IMR-90 (cell line): ENCODE results near the gene TP73. TPM values are rescaled to one million over a fixed set of nuclear protein-coding genes. Genes with fewer than 3 reads are reported as not detected.

ENCODE experiments used
- ATAC-seq: fragments of 200-7000 bp; cut with Tn5 transposase; 2 replicates; pipeline ENCODE4 v1.9.1; 2020; ENCODE audit warnings: low read depth, mild to moderate bottlenecking, moderate library complexity
- BruUV-seq: library from RNA; stranded (reverse); fragments of 400-500 nt; replicated peaks from 2 replicates; lab custom pipeline; 2021; lab: Mats Ljungman, UMichigan
- CTCF ChIA-PET: fragments of 300-600 bp; formaldehyde crosslinking; extraction: SDS; loops from one replicate; lab custom pipeline; 2021; ENCODE audit warnings: antibody characterized with exemption; lab: Yijun Ruan, JAX
- POLR2A ChIA-PET: fragments of 300-600 bp; sonication (Branson Sonifier 250); formaldehyde crosslinking; loops from one replicate; lab custom pipeline; 2022; ENCODE audit warnings: antibody characterized with exemption; ENCODE audit not compliant: unreplicated experiment; lab: Charles Lee
- DNase-seq: peaks from one replicate; pipeline ENCODE4 v3.0.0; 2013
- H2AFZ ChIP-seq: replicated peaks from 2 replicates; pipeline ENCODE3; 2013; ENCODE audit warnings: low read length, mild to moderate bottlenecking; ENCODE audit not compliant: poor library complexity
- H2AK5ac ChIP-seq: 2 replicates; pipeline ENCODE4 v1.6.1; 2013; ENCODE audit warnings: low read depth, low read length, inconsistent platforms
- H2AK9ac ChIP-seq: replicated peaks from 2 replicates; pipeline ENCODE3; 2013; ENCODE audit warnings: mild to moderate bottlenecking, low read depth, low read length, moderate library complexity; ENCODE audit not compliant: poor library complexity
- H2BK120ac ChIP-seq: 2 replicates; pipeline ENCODE4 v1.6.1; 2013; ENCODE audit warnings: low read depth, low read length, inconsistent platforms
- H2BK15ac ChIP-seq: 3 replicates; pipeline ENCODE4 v1.6.1; 2013; ENCODE audit warnings: low read depth, low read length, inconsistent platforms
- H2BK20ac ChIP-seq: 2 replicates; pipeline ENCODE4 v1.6.1; 2013; ENCODE audit warnings: low read depth, mild to moderate bottlenecking, inconsistent platforms, low read length, moderate library complexity
- H2BK5ac ChIP-seq: 2 replicates; pipeline ENCODE4 v1.6.1; 2013; ENCODE audit warnings: mild to moderate bottlenecking, low read depth, low read length, inconsistent platforms; ENCODE audit not compliant: poor library complexity, severe bottlenecking
- H3K14ac ChIP-seq: replicated peaks from 2 replicates; pipeline ENCODE4 v1.6.1; 2013; ENCODE audit warnings: low read depth, low read length, inconsistent platforms
- H3K18ac ChIP-seq: 2 replicates; pipeline ENCODE4 v1.6.1; 2013; ENCODE audit warnings: low read depth, low read length, control low read depth
- H3K23ac ChIP-seq: 2 replicates; pipeline ENCODE4 v1.6.1; 2013; ENCODE audit warnings: low read depth, low read length, inconsistent platforms
- H3K27ac ChIP-seq: 2 replicates; pipeline ENCODE4 v1.5.1; 2013; ENCODE audit warnings: mild to moderate bottlenecking, control low read depth, low read length; ENCODE audit not compliant: insufficient read depth
- H3K27me3 ChIP-seq: 2 replicates; pipeline ENCODE4 v1.6.1; 2013; ENCODE audit warnings: low read length; ENCODE audit not compliant: control insufficient read depth, insufficient read depth
- H3K36me3 ChIP-seq: 2 replicates; pipeline ENCODE4 v1.6.1; 2013; ENCODE audit warnings: low read length, mixed read lengths; ENCODE audit not compliant: control insufficient read depth, insufficient read depth
- H3K4ac ChIP-seq: 2 replicates; pipeline ENCODE4 v1.6.1; 2013; ENCODE audit warnings: low read depth, low read length, inconsistent platforms
- H3K4me1 ChIP-seq: 2 replicates; pipeline ENCODE4 v1.6.1; 2013; ENCODE audit warnings: low read length, mixed read lengths; ENCODE audit not compliant: control insufficient read depth, insufficient read depth
- H3K4me2 ChIP-seq: 2 replicates; pipeline ENCODE4 v1.6.1; 2013; ENCODE audit warnings: low read depth, mild to moderate bottlenecking, control low read depth, low read length, moderate library complexity
- H3K4me3 ChIP-seq: 2 replicates; pipeline ENCODE4 v1.5.1; 2013; ENCODE audit warnings: low read depth, mild to moderate bottlenecking, control low read depth, low read length, moderate library complexity; ENCODE audit not compliant: insufficient read depth
- H3K56ac ChIP-seq: 2 replicates; pipeline ENCODE4 v1.6.1; 2013; ENCODE audit warnings: low read length, inconsistent platforms; ENCODE audit not compliant: insufficient read depth; ENCODE audit errors: extremely low read depth
- H3K79me1 ChIP-seq, 2 experiments: 2 replicates each; pipeline ENCODE4 v1.6.1; 2013; ENCODE audit warnings: low read length in 2 of 2, inconsistent platforms in 1 of 2, low read depth in 1 of 2
- H3K9ac ChIP-seq: 2 replicates; pipeline ENCODE4 v1.6.1; 2013; ENCODE audit warnings: low read depth, low read length, control low read depth
- H3K9me1 ChIP-seq: 2 replicates; pipeline ENCODE4 v1.6.1; 2013; ENCODE audit warnings: low read length, inconsistent platforms; ENCODE audit not compliant: insufficient read depth
- H3K9me3 ChIP-seq: 2 replicates; pipeline ENCODE4 v1.6.1; 2013; ENCODE audit warnings: low read length; ENCODE audit not compliant: control insufficient read depth, insufficient read depth
- H4K20me1 ChIP-seq: 2 replicates; pipeline ENCODE4 v1.6.1; 2013; ENCODE audit warnings: low read length, inconsistent platforms; ENCODE audit not compliant: insufficient read depth
- H4K5ac ChIP-seq: 2 replicates; pipeline ENCODE4 v1.6.1; 2013; ENCODE audit warnings: mild to moderate bottlenecking, low read depth, low read length, control low read depth
- H4K8ac ChIP-seq, 2 experiments: 2 replicates each; pipeline ENCODE4 v1.6.1; 2013; ENCODE audit warnings: low read depth in 2 of 2, low read length in 2 of 2, control low read depth in 1 of 2, inconsistent platforms in 1 of 2
- H4K91ac ChIP-seq: 2 replicates; pipeline ENCODE4 v1.6.1; 2013; ENCODE audit warnings: low read depth, low read length, inconsistent platforms; ENCODE audit not compliant: insufficient read depth
- RAD21 ChIP-seq: IDR thresholded peaks from 2 replicates; pipeline ENCODE4 v1.6.1; 2012; ENCODE audit warnings: low read length, improper control_type of control experiment
- RCOR1 ChIP-seq: IDR thresholded peaks from 2 replicates; pipeline ENCODE4 v1.6.1; 2012; ENCODE audit warnings: mild to moderate bottlenecking, low read length, improper control_type of control experiment; ENCODE audit not compliant: insufficient replicate concordance
- WGBS, 2 experiments: methylation state at CpG; one replicate each; pipeline versions ENCODE4 v1.1.5 to v1.1.7; 2013; ENCODE audit warnings: missing lambda C conversion rate in 2 of 2; ENCODE audit not compliant: insufficient read length in 1 of 2; ENCODE audit errors: extremely low coverage in 2 of 2; 5-methylcytosine and 5-hydroxymethylcytosine counted together
- dilution Hi-C: fragments of 300-500 bp; cut with HindIII; formaldehyde crosslinking; loops from one replicate; pipeline ENCODE4 v1.14.3; 2018; ENCODE audit warnings: low sequenced_read_pairs; ENCODE audit not compliant: unreplicated experiment
- in situ Hi-C: fragments of 300-500 bp; cut with MboI; formaldehyde crosslinking; loops from 3 replicates; pipeline ENCODE4 v1.14.3; 2019; ENCODE audit warnings: low sequenced_read_pairs, inconsistent platforms, mixed read lengths
- intact Hi-C: fragments of 100-400 bp; cut with micrococcal nuclease; formaldehyde crosslinking; loops from 2 replicates; pipeline ENCODE4 v1.10.0; 2022
- polyA plus RNA-seq, 3 experiments: library from polyadenylated mRNA; depleted of rRNA; stranded (reverse); fragments of >200 nt; gene quantifications; 2 replicates each; pipeline ENCODE4 v1.2.3, GENCODE V29; 2012; ENCODE audit warnings: low replicate concordance in 1 of 3
- total RNA-seq: library from RNA; depleted of rRNA; stranded (reverse); fragments of >200 nt; gene quantifications from 2 replicates; pipeline ENCODE4 v1.2.3, GENCODE V29; 2012
- TF ChIP-seq, protein P1 (sequence below): fragments of 150-350 bp; IDR thresholded peaks from 2 replicates; pipeline ENCODE4 v1.6.1; 2017; ENCODE audit warnings: mild to moderate bottlenecking, antibody characterized with exemption, low read length, low read depth
- TF ChIP-seq, protein P2 (sequence below): conservative IDR thresholded peaks from 2 replicates; pipeline ENCODE4 v1.5.1; 2012; ENCODE audit warnings: mild to moderate bottlenecking, low read depth, low read length, improper control_type of control experiment

The TP73 gene
- total and polyA plus RNA-seq, 2 of the 4 experiments (the other 2 are of a cell fraction), result not detected

DNA sequence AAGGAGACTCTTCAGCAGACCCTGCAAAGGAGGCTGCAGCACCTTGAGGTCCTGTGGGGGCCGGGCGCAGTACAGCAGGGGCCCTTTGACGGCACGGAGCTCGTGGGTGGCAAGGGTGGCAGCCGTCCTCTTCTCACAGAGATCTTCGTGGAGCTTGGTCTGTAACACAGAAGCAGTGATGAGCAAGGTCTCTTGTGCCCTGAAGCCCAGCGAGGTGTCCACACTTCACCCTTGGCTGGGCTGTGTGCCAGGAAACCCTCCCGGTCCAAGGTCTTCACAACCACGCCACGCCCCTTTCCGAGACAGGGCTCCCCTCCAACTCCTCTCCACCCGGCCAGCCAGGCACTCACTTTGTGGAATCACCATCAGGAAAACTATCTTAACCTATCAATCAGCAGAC, 132.7 kb downstream of the TP73 start (continued):
- TF ChIP-seq, protein P1, sequence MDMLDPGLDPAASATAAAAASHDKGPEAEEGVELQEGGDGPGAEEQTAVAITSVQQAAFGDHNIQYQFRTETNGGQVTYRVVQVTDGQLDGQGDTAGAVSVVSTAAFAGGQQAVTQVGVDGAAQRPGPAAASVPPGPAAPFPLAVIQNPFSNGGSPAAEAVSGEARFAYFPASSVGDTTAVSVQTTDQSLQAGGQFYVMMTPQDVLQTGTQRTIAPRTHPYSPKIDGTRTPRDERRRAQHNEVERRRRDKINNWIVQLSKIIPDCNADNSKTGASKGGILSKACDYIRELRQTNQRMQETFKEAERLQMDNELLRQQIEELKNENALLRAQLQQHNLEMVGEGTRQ, result no peak

DNA sequence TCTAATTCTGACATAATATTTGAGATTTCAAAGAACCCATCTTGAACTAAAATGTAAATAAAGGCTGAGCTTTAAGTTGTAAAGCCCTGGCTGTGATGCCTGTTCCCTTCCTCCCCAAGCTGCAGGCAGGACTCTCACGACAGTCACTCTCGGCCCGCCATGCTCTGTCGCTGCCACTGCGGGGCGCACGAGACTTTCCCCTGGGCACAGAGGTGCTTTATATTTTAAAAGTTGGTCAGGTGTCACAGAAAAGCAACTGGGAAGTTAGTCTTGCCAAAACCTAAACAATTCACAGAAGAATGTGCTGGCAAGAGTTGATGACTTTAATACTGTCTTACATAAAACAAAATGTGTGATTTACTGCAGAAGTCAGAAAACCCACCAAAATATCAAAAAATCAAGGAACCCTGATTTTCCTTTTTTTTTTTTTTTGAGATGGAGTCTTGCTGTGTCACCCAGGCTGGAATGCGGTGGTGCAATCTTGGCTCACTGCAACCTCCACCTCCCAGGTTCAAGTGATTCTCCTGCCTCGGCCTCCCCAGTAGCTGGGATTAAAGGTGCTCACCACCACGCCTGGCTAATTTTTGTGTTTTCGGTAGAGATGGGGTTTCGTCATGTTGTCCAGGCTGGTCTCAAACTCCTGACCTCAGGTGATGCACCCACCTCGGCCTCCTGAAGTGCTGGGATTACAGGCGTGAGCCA, 133.3 kb downstream of the TP73 start:
- Histone ChIP-seq H3K4me3 (no peak overlapping the region), H3K4me2 (no peak overlapping the region), H3K9me3 (no peaks in the 10 kb centered on the region), H3K9ac (no peak overlapping the region), H2AK9ac (no peak overlapping the region), H3K79me1 (peaks cover 11 to 28% of the 10 kb centered on the region in 2 experiments), H3K23ac (no peak overlapping the region), H3K56ac (no peak overlapping the region), H4K8ac (no peak overlapping the region), H3K36me3 (peaks cover 61% of the 10 kb centered on the region), H2BK20ac (no peak overlapping the region), H3K27me3 (no peaks in the 10 kb centered on the region), H4K5ac (no peak overlapping the region), H3K27ac (no peak overlapping the region), H4K91ac (no peak overlapping the region), H3K4ac (no peak overlapping the region), H4K20me1 (peaks cover 32% of the 10 kb centered on the region), H3K14ac (no peak overlapping the region), H3K18ac (no peak overlapping the region), H2BK120ac (no peak overlapping the region), H2BK15ac (no peak overlapping the region), H3K4me1 (no peaks in the 10 kb centered on the region), H2AK5ac (no peak overlapping the region), H2AFZ (no peak overlapping the region), H3K9me1 (no peaks in the 10 kb centered on the region), H2BK5ac (no peak overlapping the region)
- TF ChIP-seq RAD21, result peak; percentile 28; the same call in 1 of the 2 replicates
- no peak for TF ChIP-seq RCOR1
- TF ChIP-seq, protein P2, sequence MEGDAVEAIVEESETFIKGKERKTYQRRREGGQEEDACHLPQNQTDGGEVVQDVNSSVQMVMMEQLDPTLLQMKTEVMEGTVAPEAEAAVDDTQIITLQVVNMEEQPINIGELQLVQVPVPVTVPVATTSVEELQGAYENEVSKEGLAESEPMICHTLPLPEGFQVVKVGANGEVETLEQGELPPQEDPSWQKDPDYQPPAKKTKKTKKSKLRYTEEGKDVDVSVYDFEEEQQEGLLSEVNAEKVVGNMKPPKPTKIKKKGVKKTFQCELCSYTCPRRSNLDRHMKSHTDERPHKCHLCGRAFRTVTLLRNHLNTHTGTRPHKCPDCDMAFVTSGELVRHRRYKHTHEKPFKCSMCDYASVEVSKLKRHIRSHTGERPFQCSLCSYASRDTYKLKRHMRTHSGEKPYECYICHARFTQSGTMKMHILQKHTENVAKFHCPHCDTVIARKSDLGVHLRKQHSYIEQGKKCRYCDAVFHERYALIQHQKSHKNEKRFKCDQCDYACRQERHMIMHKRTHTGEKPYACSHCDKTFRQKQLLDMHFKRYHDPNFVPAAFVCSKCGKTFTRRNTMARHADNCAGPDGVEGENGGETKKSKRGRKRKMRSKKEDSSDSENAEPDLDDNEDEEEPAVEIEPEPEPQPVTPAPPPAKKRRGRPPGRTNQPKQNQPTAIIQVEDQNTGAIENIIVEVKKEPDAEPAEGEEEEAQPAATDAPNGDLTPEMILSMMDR, result peak; percentile 32; the same call in 1 of the 2 replicates
- TF ChIP-seq, protein P1, result no peak
- dilution Hi-C loops, result no loop called here
- in situ Hi-C loops, result no loop called here
- WGBS, 2 experiments, result no CpG with 5 or more reads among the region's 14 CpGs
- ATAC-seq (peak; percentile 42; the same call in 1 of the 2 replicates), DNase-seq (no peak)
- ChIA-PET CTCF (no interaction called here), POLR2A (no interaction called here)
- no TSS peak for BruUV-seq
- intact Hi-C loops, result no loop called here
